ENCODE results near the gene MRLN.

Gene MRLN

GRCh38 chr10:59704630-59705029 is 48.6 kb downstream of the MRLN start:
- Mint-ChIP-seq H3K4me3 (no peak overlapping the region), H3K27me3 (ENCODE audit: low read depth) (peaks cover 20% of the 10 kb centered on the region), H3K36me3 (ENCODE audit: low read depth) (peaks cover 2% of the 10 kb centered on the region), H3K9me3 (no peaks in the 10 kb centered on the region), H3K27ac (no peak overlapping the region), H3K4me1 (ENCODE audit: low read depth) (no peaks in the 10 kb centered on the region)

GRCh38 chr10:59702347-59702746 is 50.9 kb downstream of the MRLN start:
- no peak overlapping the region for H3K4me3 Mint-ChIP-seq
- no peaks in the 10 kb centered on the region for H3K4me1 Mint-ChIP-seq (ENCODE audit: low read depth)
- no peaks in the 10 kb centered on the region for H3K9me3 Mint-ChIP-seq
- H3K27ac Mint-ChIP-seq, result no peak overlapping the region
- peaks cover 2% of the 10 kb centered on the region for H3K36me3 Mint-ChIP-seq (ENCODE audit: low read depth)
- peaks cover 19% of the 10 kb centered on the region for H3K27me3 Mint-ChIP-seq (ENCODE audit: low read depth)

GRCh38 chr10:59700709-59701108 is 52.5 kb downstream of the MRLN start:
- H3K4me1 Mint-ChIP-seq (ENCODE audit: low read depth), result no peaks in the 10 kb centered on the region
- peaks cover 13% of the 10 kb centered on the region for H3K27me3 Mint-ChIP-seq (ENCODE audit: low read depth)
- no peak overlapping the region for H3K27ac Mint-ChIP-seq
- H3K36me3 Mint-ChIP-seq (ENCODE audit: low read depth), result peaks cover 2% of the 10 kb centered on the region
- H3K9me3 Mint-ChIP-seq, result no peaks in the 10 kb centered on the region
- H3K4me3 Mint-ChIP-seq, result no peak overlapping the region

GRCh38 chr10:59698326-59698725 is 54.9 kb downstream of the MRLN start:
- H3K36me3 Mint-ChIP-seq (ENCODE audit: low read depth), result peaks cover 2% of the 10 kb centered on the region
- no peaks in the 10 kb centered on the region for H3K9me3 Mint-ChIP-seq
- no peak overlapping the region for H3K4me3 Mint-ChIP-seq
- H3K27ac Mint-ChIP-seq, result no peak overlapping the region
- peaks cover 13% of the 10 kb centered on the region for H3K27me3 Mint-ChIP-seq (ENCODE audit: low read depth)
- H3K4me1 Mint-ChIP-seq (ENCODE audit: low read depth), result no peaks in the 10 kb centered on the region

- no peak overlapping the region for H3K4me3 Mint-ChIP-seq
- H3K9me3 Mint-ChIP-seq, result no peaks in the 10 kb centered on the region
- no peaks in the 10 kb centered on the region for H3K36me3 Mint-ChIP-seq (ENCODE audit: low read depth)
Measured at GRCh38 chr10:59695637-59696036, 57.6 kb downstream of the MRLN start.

GRCh38 chr10:59694936-59695335 is 58.3 kb downstream of the MRLN start:
- H3K36me3 Mint-ChIP-seq (ENCODE audit: low read depth), result no peaks in the 10 kb centered on the region
- peaks cover 16% of the 10 kb centered on the region for H3K27me3 Mint-ChIP-seq (ENCODE audit: low read depth)
- no peak overlapping the region for H3K4me3 Mint-ChIP-seq
- no peak overlapping the region for H3K27ac Mint-ChIP-seq
- no peaks in the 10 kb centered on the region for H3K4me1 Mint-ChIP-seq (ENCODE audit: low read depth)
- no peaks in the 10 kb centered on the region for H3K9me3 Mint-ChIP-seq

More at GRCh38 chr10:59695637-59696036, 57.6 kb downstream of the MRLN start:
- Mint-ChIP-seq H3K27me3 (ENCODE audit: low read depth) (peaks cover 13% of the 10 kb centered on the region), H3K27ac (no peak overlapping the region), H3K4me1 (ENCODE audit: low read depth) (no peaks in the 10 kb centered on the region)

GRCh38 chr10:59692113-59692512 is 61.1 kb downstream of the MRLN start:
- Mint-ChIP-seq H3K4me1 (ENCODE audit: low read depth) (no peaks in the 10 kb centered on the region), H3K36me3 (ENCODE audit: low read depth) (no peaks in the 10 kb centered on the region), H3K9me3 (no peaks in the 10 kb centered on the region), H3K4me3 (no peak overlapping the region), H3K27me3 (ENCODE audit: low read depth) (peaks cover 7% of the 10 kb centered on the region), H3K27ac (no peak overlapping the region)

GRCh38 chr10:59688921-59689351 is 64.3 kb downstream of the MRLN start:
- Mint-ChIP-seq H3K4me1 (ENCODE audit: low read depth) (no peaks in the 10 kb centered on the region), H3K4me3 (no peak overlapping the region), H3K9me3 (no peaks in the 10 kb centered on the region), H3K36me3 (ENCODE audit: low read depth) (no peaks in the 10 kb centered on the region), H3K27me3 (ENCODE audit: low read depth) (peaks cover 7% of the 10 kb centered on the region), H3K27ac (no peak overlapping the region)

GRCh38 chr10:59687657-59688056 is 65.6 kb downstream of the MRLN start:
- Mint-ChIP-seq H3K4me3 (no peak overlapping the region), H3K27ac (no peak overlapping the region), H3K27me3 (ENCODE audit: low read depth) (peaks cover 7% of the 10 kb centered on the region), H3K4me1 (ENCODE audit: low read depth) (no peaks in the 10 kb centered on the region), H3K36me3 (ENCODE audit: low read depth) (no peaks in the 10 kb centered on the region), H3K9me3 (no peaks in the 10 kb centered on the region)
